Kidney capillary endothelial cell (primary cell): ENCODE data around the gene TRIM10.
"Not testable (repeated sequence)": the region's sequence is repeated elsewhere in the genome, so short reads cannot be mapped to it uniquely, and the experiment has no call there.

ENCODE experiments used
- DNase-seq: peaks from one replicate; pipeline ENCODE4 v3.0.0-alpha.2; 2018; ENCODE audit warnings: low spot score

The TRIM10 gene

DNA sequence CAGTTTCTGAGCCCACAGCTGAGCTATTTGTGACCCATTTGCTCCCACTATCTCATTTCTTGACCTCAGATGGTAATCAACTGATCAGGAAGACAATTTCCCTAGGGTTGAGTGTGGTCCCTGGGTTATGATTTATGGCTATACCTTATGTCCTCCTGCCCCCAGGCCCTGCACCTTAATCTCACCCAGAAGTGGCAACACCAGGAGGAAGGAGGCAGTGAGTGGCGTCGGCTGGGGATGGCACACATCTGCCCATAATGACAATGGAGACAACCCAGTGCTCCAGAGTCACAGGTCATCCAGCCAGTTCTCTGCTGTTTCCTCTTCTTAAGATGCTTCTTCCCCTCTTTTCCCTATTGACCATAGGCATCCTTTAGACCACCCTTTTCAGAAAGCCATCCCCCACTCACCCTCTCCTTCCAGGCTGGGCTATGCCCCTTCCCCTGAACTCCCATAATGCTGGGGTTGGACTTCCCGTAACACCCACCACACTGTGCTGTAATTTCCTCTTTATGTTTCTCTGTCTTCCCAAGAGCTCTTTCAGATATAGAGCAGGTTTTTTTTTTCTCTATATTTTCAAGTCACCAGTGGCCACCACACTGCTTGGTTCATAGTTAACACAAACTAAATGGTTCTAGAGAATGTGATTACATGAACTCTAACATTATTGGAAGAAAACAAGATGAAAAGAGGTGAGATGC is 8.0 kb downstream of the TRIM10 start:
- DNase-seq = no peak

DNA sequence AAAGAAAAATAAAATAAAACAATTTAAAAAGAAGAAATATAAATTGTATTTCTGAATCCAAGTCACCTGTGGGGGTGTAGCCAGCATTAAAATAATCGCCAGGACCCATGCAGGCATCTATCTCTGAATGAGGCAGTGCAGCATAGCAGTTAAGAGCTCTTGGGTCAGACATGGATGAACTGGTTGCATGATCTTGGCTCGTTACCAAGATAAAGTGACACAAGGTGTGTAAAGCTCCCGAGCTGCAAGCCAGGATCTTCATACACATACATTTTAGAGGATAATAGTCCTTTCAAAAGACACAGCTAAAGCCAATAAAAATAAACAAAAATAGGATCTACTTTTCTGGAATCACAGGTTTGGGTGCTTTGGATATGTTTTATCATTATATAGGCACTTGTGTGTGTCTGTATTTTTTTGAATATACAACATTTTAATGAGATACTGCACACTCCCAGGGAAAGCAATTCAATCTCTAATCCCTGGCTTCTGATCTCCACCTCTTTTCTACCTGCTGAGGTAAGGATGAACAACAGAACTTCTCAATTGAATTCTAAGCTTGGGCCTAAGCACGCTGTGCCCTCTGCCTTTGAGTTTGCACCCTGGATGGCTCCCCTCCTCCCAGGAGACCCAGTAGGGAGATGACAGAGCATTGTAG is 8.9 kb downstream of the TRIM10 start:
- DNase-seq = no peak

DNA sequence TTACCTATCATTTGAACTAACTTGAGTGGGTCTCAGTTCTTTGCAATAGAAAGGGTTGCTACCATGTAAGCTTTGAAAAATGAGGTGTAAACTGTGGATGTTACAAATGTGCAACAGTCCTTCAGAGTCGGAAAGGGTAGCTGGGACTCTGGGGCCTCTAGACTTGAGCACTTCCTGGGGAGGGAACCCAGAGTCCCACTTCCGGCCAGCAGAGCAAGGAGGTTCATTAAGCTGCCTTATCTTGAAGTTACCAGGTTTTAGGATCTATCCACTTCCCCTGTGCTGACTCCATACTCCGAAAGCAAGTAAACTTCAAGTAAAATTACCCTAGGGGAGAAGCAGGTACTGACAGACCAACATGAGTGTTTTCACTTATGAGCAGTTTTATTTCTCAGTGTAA is 9.4 kb downstream of the TRIM10 start:
- DNase-seq = no peak

DNA sequence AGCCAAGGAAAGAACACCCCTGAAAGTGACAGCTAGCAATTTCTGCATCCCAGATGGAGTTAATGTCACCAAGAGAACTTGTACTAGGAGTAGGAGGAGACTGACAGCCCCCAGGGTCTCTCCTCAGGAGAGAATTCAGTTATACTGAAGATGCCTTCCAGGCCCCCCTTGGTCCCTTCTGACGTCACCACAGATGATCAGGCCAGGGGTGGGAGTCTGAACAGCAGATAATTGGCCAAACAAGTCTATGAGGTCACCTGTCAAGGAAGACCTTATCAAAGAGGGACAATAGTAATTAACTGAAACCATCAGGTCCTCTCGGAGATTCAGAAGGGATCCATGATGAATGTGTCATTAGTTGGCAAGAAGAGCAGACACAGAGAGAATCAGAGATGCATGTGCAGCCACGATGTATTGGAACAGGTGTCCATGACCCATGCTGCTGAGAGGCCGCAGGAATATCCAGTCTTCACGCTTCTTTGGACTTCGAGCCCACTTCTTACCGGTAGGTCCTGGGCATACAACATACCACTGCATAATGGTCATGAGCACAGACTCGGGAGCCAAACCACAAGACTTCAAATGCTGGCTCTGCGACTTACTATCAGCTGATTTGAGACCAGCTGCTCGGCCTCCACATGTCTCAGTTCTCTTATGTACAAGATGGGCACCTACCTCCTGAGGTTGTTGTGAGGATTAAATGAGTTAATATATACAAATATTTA is 10.2 kb downstream of the TRIM10 start:
- no peak for DNase-seq

DNA sequence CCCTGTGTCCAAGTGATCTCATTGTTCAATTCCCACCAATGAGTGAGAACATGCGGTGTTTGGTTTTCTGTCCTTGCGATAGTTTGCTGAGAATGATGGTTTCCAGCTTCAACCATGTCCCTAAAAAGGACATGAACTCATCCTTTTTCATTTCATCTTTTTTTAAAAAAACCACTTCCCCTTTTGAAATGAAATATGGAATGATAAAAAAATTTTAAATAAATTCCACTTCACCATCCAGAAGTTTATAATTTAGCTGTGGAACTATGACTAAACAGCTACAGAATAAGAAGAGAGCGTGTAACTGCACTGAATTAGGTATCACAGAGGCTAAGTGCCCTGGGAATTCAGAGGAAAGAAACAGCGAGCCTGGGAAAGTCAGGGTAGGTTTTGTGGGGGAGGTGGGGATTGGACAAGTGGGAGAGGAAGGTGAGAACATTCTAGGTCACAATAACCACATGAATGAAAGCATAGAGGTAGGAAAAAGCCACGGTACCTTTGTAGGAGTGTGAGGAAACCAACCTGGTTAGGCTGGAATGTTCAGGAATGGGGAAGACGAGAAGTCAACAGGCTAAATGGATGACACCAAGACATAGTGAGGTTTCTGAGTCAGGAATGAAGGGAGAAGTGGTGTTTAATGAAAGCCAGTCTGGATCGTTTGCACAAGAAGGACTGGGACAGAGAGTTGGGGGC is 11.0 kb downstream of the TRIM10 start:
- DNase-seq = no peak

DNA sequence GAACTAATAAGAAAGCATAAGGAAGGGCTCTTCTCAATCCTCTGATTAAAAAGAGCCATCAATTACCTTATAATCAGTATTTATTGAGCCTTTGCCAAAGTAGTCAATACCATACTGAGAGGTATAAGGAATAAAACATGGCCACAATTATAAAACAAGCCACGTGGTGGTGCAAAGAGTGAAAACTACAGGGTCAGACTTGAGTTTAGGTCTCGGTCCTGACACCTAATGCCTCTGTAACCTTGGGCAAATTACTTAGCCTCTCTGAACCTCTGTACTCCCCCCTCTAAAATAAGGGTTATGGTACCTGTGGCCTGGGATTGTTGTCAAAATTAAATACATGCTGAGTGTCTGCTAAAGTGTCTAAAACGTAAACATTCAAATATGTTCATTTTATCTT is 11.8 kb downstream of the TRIM10 start:
- DNase-seq = no peak

DNA sequence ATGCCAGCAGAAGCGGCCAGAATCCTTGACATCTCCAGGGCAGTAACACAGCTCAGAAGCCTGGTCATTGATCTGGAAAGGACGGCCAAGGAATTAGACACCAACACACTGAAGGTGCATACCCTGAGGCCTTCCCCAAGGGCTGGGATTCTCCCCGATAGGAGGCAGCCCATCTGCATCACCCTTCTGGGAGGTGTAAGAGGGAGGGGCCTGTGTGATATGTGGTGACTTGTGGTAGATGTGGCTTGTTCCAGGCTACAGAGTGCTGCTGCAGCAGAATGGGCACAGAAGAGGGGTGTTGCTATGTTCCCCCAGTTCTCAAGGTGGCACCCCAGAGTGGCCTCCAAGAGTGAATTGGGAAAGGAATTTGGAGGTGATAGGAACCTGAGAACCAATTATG is 13.9 kb downstream of the TRIM10 start:
- DNase-seq = no peak

DNA sequence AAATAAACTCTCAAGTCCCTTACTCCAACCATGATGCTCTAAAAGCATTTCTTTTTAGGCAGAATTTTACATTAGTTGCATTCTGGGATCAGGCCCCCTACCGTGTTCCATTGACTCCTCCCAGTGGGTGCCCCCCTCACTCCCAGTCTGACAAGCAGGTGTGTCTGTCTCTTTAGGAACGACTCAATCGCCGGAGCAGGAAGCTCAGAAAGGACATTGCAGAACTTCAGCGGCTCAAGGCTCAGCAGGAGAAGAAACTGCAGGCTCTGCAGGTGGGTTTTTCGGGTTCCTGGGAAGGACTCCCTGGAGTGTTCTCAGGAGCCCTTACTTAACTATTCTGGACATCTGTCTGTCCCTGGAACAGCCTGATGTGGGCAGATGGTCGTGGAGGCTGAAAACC is 15.2 kb downstream of the TRIM10 start:
- no peak for DNase-seq

DNA sequence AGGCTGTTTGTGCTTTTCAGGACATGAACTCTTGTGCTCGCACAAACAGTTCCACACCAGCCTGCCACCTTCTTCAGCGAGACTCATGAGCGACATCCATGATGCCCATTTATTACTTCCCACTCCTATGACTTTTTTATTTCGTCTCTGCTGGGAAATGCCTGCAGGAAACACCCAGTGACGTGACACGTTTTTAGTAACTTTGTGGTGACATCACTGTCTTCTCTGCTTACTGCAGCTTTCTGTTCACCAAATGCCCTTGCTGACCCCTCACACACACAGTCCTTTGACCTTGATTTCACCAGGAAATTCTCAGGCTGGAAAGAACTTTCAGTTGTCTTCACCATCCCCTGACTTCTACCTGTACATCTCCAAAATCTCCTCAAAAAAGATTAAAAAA is 16.2 kb downstream of the TRIM10 start:
- no peak for DNase-seq

DNA sequence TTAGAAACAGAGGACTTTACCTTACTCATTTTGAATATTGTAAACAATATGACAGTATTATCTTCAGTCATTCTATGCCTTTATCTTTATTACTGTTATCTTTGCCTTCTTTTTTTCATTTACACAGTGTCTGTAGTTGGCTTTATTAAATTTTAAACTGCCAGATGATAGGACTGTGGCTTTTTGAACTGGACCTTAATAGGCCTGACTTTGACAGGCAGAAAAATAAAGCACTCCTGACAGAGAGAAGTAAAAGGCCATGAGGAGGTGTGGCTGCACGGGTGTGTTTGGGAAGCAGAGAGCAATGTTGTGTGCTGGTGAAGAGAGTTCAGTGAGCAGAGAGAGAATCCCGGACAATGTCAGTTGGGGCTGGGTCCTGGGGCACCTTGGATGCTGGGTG is 17.2 kb downstream of the TRIM10 start:
- DNase-seq = no peak

DNA sequence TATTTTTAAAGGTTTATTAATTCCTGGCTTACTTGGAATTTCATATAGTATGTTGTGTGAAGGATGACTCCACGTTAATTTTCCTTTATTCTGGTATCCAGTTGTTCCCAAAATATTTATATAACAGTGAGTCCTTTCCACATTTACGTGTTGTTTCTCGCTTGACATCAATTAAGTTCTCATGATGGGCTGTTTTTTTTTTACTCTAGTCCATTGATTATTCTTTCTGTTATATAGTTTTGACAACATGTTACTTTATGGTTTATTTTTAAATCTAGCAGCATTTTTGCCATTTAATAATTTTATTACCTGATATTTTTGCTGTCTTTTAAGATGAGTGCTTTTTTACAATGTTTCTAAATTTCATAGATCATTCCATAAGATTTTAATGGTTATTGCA is 18.3 kb downstream of the TRIM10 start:
- no peak for DNase-seq

DNA sequence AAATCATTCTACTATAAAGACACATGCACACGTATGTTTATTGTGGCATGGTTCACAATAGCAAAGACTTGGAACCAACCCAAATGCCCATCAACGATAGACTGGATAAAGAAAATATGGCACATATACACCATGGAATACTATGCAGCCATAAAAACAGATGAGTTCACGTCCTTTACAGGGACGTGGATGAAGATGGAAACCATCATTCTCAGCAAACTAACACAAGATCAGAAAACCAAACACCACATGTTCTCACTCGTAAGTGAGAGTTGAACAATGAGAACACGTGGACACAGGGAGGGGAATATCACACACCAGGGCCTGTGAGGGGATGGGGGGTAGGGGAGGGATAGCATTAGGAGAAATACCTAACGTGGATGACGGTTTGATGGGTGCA is 20.8 kb downstream of the TRIM10 start:
- not testable (repeated sequence) for DNase-seq

DNA sequence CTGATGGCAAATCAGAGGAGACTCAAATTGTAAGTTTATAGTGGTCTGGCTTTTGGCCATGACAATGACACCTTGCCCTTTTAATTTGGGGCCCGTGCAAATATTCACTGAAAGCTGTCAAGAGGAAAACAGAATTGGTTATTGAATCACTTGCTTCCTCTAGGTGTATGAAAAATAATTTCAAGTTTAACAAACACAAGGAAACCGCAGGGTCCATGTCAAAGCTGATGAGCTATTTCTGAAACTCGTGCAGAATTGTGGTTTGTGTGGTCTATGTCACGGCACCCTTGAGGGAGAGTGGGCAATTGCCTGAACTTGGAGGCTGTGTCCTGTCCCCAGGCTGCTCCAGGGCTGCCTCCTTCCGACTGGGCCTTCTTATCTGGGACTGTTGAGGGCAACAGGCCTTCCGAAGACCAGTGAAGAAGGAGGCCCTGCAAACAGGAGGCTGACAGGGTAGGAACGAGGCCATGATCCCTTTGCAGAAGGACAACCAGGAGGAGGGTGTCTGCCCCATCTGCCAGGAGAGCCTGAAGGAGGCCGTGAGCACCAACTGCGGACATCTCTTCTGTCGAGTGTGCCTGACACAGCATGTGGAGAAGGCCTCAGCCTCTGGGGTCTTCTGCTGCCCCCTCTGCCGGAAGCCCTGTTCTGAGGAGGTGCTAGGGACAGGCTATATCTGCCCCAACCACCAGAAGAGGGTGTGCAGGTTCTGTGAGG is 24.3 kb downstream of the TRIM10 start:
- no peak for DNase-seq

DNA sequence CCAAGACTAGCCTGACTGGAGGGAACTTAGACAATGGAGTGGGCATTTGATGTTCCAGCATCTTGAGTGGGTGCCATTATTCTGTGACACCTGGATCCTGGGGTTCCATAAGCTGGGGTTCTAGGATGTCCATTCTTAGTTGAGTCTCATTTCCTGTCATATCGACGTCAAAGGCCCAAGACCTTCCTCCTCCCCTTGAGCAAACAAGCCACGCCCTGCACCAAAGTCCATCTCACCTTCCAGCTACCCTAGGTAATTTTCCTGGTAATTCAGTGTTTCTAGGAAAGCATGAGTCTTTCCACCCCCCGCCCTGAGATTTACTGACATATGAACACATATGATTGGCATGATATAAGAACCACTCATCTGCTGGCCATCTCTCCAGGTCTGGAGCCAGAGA is 25.3 kb downstream of the TRIM10 start, which contains the start of gene TRIM40:
TSS of gene TRIM40 (plus strand) at position 384 of the 400 bp plus-strand sequence. CDS start 897 bp downstream, outside the sequence.
- no peak for DNase-seq

DNA sequence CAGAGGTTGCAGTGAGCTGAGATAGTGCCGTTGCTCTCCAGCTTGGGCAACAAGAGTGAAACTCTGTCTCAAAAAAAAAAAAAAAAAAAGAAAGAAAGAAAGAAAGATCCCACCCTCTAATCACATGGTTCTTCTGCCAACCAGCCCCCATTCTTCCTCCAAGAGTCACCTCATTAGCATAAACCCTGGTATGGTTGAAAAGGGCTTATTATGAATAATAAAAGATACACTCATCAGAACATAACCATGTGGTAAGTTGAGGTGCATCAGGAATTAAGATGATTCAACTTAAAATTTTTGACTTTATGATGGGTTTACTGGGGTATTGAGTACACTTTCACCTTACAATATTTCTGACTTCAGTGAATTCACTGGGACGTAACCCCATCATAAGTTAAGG is 25.9 kb downstream of the TRIM10 start:
- DNase-seq = no peak

DNA sequence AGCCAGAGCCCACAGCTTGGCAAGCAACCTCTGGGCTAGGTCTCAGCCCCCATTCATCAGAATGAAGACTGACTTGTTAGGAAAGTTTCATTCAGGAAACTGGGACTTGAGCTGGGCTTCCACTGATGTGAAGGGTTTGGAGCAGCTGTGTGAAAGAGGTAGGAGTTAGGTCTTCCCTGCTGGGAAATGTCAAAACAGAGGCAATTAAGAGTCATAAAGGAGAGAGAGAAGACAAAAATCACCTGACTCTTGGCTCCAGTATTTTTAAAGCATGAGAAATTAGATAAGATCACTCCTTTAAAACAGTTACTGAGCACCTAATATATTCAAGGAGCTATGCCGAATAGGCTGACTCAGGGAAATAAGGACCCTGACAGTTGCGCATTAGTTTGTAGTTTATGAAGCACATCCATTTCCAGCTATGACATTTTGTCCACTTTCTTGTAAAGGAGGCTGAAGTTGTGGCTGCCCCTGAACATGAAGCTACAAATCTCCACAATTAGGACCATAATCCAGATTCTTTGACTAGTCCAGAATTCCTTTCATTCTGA is 29.0 kb downstream of the TRIM10 start:
- DNase-seq = no peak

DNA sequence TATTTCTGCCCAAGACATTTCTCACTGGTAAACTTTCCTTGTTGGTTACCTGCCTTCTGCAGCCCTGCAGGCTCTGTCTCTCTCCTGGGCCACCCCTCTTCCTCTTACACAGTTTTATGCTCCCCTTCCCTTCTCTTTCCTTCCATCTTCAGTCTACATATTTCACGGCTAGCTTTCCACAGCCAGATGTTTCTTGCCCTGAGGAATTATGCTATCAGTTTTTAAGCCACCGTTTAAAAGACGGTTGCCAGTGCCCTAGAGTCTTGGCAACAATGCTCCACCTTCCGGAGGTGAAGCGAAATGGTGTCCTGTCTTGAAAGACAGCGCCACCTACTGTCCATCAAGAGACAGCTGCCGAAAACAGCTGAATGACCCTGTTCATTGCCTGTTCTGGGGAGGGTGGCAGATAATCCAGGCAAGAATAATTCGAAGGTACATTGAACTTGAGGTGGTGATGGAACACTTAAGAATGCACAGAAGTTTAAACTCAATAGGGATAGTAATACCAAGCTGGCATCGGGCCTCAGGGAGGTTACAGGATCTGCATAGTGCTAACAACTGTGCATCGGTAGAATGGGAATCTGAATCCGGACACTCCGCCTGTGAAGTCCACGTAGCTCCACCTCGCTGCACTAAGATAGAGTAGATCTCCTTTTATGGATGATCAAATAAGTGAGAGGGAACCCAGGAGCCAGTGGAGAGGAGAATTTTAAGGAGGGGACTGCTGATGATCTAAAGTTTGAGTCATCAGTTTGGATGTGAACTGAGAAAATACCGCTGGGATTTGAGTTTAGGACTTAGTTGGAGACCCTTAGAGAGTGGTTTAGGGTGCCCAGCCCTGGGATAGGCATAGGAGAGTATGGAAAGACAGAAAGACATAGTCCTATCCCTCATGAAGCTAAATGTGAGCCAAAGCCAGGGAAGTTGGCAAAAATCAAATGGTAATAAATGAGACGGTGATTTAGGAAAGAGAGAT is 29.8 kb downstream of the TRIM10 start:
- DNase-seq = peak; percentile 64

DNA sequence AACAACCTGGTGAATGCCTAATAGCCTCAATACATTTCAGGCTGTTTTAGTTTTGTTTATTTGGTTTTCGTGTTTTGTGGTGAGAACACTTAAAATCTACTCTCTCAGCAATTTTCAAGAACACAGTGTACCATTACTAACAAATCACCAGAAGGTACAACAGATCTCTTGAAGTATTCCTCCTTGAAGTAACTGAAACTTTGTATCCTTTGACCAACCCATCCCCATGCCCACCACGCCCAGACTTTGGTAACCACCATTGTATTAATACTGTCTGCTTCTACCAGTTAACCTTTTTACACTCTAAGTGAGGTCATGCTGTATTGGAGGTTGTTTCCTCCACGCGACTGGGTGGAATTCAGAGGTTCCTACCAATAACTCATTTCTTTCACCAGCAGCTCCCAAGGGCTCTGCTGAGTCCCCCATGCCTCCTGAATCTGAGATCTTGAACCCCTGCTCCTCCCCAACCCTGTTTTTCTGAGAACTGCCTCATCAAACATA is 30.8 kb downstream of the TRIM10 start:
- DNase-seq = no peak

DNA sequence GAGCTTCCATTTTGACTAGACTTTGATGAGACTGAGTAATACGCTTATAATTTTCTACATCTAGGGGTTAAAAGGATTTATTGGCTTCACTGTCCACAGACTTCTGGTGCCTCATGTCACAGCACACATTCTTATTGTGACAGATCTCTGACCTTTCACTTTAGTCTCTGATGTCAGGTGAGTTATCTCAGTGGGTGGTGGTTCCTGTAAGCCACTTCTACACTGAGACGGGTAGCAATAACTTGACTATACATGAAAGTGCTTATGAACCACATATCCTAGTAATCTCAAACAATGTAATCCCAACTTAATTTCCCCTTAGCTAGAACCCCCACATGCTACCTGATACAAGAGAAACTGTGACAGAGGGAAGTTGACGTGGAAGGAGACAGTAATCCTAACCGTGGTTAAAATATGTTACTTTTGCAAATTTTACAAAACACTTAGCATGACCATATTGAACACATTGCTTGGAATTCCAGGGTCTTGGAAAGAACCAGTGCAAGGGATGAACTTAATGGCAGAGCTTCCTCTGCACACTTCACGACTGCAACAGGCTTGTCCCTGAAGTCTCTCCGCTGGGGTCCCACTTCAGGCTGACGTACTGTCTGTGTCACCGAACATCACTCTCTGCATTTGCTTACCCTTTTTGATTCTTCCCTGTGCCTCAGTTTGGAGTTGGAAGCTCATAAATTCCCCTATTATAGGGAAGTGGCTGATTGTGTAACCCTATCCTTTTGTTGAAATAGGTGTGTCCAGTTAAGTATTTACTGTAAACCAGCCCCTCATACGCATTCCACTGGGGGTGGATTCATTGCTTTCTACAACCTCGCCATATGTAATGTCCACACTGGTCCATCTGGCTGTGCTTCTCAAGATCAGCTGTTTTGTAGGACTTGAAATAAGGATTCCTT is 31.5 kb downstream of the TRIM10 start:
- no peak for DNase-seq
